Bronchial epithelial cell (primary cell): ENCODE results near the gene STX3. TPM values are rescaled to one million over a fixed set of nuclear protein-coding genes. Genes with fewer than 3 reads are reported as not detected.

ENCODE experiments used
- DNase-seq: peaks from one replicate; pipeline ENCODE4 v3.0.0-alpha.2; 2010; ENCODE audit warnings: low read depth
- FAIRE-seq: peaks from 2 replicates; lab custom pipeline; 2011; peaks lifted over from hg19 to GRCh38; lab: Jason Lieb, UNC
- H3K27me3 ChIP-seq: 2 replicates; pipeline ENCODE4 v1.5.1; 2011; ENCODE audit warnings: low read length; ENCODE audit not compliant: control insufficient read depth, insufficient read depth
- H3K36me3 ChIP-seq: 2 replicates; pipeline ENCODE4 v1.5.1; 2011; ENCODE audit warnings: low read length; ENCODE audit not compliant: control insufficient read depth, insufficient read depth
- H3K4me3 ChIP-seq: 2 replicates; pipeline ENCODE4 v1.5.1; 2011; ENCODE audit warnings: mild to moderate bottlenecking, low read depth, low read length, control low read depth
- CTCF ChIP-seq: IDR thresholded peaks from 2 replicates; pipeline ENCODE4 v1.5.1; 2011; ENCODE audit warnings: mild to moderate bottlenecking, moderate library complexity, low read length, control low read depth, inconsistent platforms; ENCODE audit not compliant: insufficient read depth, severe bottlenecking
- total RNA-seq: library from RNA; depleted of rRNA; stranded (reverse); fragments of >200 nt; gene quantifications from 2 replicates; pipeline ENCODE4 v1.2.1, GENCODE V29; 2014

The STX3 gene
- total RNA-seq, 1 donor from 2014 or later: 53.4 TPM

GRCh38 chr11:59791639-59792038, 36.5 kb downstream of the STX3 start:
- Histone ChIP-seq H3K27me3 (no peaks in the 10 kb centered on the region), H3K36me3 (peaks cover 21% of the 10 kb centered on the region), H3K4me3 (no peak overlapping the region)
- DNase-seq (no peak), FAIRE-seq (no peak)
- TF ChIP-seq CTCF: no peak

GRCh38 chr11:59792507-59792906, 37.3 kb downstream of the STX3 start:
- no peak for TF ChIP-seq CTCF
- DNase-seq (no peak), FAIRE-seq (no peak)
- H3K4me3 ChIP-seq: no peak overlapping the region
- no peaks in the 10 kb centered on the region for H3K27me3 ChIP-seq
- H3K36me3 ChIP-seq: peaks cover 21% of the 10 kb centered on the region

DNA sequence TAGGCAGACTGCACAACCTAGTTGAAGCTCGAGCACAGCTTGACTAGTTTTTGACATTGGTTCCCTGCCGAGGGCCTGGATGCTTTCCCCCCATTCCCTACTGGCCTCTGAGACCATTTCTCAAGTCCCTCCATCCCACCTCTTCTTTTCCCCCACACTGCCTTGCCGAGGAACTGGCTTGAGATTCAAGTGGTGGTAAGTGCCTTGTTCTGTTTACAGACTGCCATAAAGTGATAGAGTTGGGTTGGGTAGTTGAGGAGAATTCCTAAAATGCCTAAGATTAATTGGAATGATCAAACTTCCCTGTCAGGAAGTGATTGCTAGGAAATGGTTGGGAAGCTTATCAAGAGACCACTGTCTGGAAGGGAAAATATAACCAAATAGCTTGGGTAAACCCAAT, 39.2 kb downstream of the STX3 start:
- peak; percentile 68 for FAIRE-seq
- no peak for DNase-seq
- Histone ChIP-seq H3K27me3 (no peaks in the 10 kb centered on the region), H3K36me3 (peaks cover 17% of the 10 kb centered on the region), H3K4me3 (no peak overlapping the region)
- TF ChIP-seq CTCF: no peak

DNA sequence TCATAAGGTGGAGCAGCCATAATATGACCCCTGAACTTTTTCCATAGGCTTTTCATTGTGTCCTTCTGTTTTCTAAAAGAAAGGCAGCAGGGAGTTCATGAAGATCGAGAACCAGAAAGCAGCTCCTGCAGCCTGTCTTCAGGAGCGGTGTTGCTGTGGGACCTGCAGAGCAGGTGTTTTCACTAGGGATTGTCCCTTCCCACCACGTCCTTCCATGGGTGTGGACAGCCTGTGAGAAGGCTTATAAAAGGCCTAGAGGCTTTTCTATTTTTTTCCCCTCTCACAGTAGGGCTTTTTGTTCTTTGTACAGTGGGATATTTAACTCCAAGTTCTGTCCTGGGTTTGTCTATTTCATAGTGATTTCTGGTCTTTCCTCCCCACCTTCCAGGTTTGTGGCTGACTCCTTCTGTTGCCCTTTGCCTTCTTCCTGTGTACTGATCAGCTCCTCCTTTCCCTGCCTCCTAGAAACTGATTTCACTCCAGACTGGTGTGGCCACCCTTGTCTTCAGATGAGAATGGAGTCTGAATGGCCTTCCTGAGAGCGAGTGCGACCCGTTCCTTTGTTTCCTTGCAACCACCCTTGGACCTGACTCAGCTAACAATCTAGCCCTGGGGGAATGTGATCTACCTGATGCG, 45.3 kb downstream of the STX3 start:
- Histone ChIP-seq H3K27me3 (no peaks in the 10 kb centered on the region), H3K36me3 (peaks cover 4% of the 10 kb centered on the region), H3K4me3 (no peak overlapping the region)
- TF ChIP-seq CTCF: no peak
- FAIRE-seq (no peak), DNase-seq (no peak)

GRCh38 chr11:59801160-59801706, 46.1 kb downstream of the STX3 start:
- DNase-seq (peak; percentile 61), FAIRE-seq (no peak)
- H3K4me3 ChIP-seq: no peak overlapping the region
- H3K27me3 ChIP-seq: no peaks in the 10 kb centered on the region
- TF ChIP-seq CTCF: no peak
- peaks cover 4% of the 10 kb centered on the region for H3K36me3 ChIP-seq
